AG10803 (cell line): ENCODE results near the gene KLF13.

Experiments
- DNase-seq: peaks from one replicate; pipeline ENCODE4 v3.0.0; 2010; ENCODE audit warnings: low read depth
- H3K4me3 ChIP-seq: 2 replicates; pipeline ENCODE4 v1.5.1; 2011; ENCODE audit warnings: mild to moderate bottlenecking, low read length, control low read depth
- TF ChIP-seq, protein P1 (sequence below): conservative IDR thresholded peaks from 2 replicates; pipeline ENCODE4 v1.5.1; 2011; ENCODE audit warnings: mild to moderate bottlenecking, low read length, control low read depth, inconsistent platforms

KLF13 gene

DNA sequence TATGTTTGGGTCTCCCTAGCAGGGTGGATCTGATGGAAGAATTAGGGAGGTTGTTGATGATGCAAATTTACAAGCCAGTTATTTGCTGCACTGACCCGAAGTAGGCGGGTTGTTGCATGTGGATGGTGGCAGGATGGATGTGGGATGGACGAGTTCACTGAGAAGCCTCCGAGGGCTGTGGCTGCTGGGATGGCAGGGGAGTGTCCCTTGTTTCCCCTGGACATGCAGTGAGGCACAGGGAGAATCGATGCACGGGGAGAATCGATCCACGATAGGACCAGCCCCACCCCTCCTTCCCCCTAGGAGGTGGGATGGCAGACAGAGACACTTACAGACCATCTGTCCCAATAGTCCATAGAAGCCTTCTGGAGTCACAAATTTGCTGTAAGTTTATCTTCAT is 31.0 kb upstream of the KLF13 start:
- no peak for DNase-seq
- H3K4me3 ChIP-seq, result no peak overlapping the region
- TF ChIP-seq, protein P1, sequence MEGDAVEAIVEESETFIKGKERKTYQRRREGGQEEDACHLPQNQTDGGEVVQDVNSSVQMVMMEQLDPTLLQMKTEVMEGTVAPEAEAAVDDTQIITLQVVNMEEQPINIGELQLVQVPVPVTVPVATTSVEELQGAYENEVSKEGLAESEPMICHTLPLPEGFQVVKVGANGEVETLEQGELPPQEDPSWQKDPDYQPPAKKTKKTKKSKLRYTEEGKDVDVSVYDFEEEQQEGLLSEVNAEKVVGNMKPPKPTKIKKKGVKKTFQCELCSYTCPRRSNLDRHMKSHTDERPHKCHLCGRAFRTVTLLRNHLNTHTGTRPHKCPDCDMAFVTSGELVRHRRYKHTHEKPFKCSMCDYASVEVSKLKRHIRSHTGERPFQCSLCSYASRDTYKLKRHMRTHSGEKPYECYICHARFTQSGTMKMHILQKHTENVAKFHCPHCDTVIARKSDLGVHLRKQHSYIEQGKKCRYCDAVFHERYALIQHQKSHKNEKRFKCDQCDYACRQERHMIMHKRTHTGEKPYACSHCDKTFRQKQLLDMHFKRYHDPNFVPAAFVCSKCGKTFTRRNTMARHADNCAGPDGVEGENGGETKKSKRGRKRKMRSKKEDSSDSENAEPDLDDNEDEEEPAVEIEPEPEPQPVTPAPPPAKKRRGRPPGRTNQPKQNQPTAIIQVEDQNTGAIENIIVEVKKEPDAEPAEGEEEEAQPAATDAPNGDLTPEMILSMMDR, result no peak

DNA sequence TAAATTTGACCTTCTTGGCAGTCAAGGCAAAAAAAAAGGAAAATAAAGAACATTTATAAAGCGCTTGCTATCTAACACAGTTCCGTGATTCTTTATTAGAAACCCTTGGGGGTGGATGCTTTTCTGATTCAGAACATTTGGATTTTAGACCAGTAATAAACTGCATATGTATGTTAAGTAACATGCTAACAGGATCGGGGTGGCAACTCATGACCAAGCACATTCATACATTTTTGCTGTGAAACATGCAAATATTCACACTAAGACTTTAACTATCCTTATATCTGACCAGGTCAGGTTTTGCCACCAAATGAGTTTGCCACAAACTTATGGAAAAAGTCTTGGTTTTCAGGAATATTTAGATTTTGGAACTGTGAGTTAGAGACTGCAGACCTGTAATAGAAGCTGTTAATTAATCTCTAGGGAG is 30.4 kb upstream of the KLF13 start:
- no peak for DNase-seq
- TF ChIP-seq, protein P1, result no peak
- H3K4me3 ChIP-seq, result no peak overlapping the region

DNA sequence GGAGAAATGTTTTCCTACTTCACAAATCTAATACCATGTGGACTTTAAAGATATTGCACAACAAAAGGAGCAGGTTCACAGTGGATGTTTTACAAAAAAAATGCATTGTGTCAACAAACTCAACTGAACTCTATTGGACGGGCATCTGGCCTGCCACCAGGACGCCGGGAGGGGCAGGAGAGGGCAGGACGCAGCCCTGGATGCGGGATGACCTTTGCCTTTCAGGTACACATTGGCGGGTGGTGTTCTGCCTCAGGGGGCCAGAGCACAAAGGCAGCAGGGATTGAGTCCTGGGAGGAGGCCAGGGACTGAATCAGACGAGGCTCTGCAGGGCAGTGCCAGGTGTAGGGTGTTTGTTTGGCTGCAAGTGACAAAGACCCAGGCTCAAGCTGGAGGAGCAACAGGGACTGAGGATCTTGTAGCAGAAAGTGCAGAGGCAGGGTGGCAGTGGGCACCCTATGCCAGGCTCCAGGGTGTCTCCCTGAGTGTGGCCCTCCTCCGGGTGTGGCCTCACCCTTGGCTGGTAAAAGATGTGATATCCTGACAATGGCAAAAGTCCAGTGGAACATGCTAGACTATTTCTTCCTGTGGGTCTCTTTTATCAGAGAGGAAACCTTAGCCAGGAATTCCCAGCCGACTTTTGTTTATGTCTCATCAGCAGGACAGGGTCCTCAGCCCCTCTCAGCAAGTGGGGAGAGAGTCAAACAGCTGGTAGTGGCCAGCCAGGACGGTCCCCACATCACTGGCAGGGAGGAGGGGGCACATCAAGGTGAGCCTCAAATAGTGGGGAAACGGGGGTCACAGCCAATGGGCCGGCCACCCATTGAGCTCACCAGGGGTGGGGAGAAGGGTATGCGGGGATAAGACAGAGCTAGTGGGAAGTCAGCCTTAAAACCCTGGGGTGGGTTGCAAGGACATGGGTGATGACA is 29.7 kb upstream of the KLF13 start:
- DNase-seq, result no peak
- TF ChIP-seq, protein P1, result no peak
- H3K4me3 ChIP-seq, result no peak overlapping the region

DNA sequence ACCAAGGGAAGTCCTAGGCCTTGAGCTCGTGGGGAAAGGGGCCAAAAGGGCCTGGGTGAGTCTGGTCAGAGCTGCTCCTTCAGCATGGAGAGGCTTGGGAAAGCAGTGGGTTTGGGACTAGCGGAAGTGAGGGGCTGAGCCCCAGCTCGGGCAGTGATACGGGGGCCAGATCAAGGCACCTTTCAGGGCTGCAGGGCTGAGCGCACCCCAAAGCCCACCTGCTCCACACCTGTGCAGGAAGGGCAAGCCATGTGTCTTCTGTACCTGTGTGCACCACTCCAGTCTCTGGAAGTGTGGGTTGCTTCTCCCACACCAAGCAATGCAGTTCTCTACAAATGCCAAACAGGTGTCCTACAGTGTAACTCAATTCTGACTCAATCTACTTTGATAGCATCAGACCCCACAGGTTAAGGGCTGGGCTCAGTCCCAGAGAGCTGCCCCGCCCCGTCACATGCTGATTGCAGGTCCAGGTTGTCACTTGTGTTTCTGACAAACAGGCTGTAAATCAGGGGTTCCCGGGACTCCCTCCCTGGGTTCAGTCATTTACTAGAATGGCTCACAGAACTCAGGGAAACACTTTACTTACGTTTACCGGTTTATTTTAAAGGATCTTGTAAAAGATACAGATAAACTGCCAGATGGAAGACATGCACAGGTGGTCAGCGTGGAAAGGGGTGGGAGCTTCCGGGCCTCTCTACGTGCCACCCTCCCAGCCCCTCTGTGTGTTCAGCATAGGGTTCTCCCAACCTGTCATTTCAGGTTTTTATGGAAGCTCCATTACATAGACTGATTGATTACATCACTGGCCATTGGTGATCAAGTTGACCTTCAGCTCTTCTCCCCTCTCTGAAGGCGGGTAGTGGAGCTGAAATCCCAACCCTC is 28.8 kb upstream of the KLF13 start:
- H3K4me3 ChIP-seq, result no peak overlapping the region
- DNase-seq, result no peak
- TF ChIP-seq, protein P1, result no peak

DNA sequence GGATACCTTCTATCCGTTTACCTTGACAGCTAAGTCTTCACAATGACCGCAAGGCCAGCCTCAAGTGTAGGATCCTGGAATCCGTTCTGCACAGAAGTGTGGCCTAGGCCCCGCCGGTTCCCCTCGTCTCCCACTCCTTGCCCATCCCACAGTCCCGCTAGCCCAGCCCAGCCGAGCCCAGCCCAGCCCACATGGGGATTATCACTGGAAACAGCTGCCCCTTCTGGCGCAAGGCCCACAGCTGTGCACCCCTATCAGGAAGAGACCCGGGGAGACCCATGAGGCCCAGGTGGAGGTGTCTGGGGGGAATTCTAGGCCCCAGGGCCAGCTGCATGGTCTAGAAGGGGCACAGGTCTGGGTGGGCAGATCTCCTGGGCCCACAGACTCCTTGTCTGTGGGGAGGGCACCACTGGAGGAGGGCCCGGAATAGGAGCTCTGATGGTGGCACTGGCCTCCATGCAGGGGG is 27.9 kb upstream of the KLF13 start:
- no peak for DNase-seq
- no peak overlapping the region for H3K4me3 ChIP-seq
- TF ChIP-seq, protein P1, result no peak

DNA sequence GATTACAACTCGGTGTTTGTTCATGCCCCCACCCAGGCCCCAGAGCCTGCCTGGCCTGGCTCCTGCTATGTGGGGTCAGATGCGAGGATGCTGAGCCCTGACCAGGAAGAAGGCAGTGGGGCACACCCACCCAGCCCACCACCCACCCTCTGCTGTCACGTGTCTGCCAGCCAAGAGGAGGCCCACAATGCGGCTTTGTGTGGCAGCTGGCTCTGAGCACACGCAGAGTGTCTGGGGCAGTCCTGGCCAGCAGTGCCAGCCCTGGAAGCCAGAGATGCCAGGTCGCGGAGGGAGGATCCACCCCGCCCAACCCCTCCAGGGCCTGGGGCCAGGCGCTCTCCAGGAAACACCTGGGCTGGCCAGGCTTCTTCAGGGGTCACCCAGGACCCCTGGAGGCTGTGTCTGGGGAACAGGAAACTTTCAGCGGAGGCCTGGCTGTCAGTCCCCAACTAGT is 26.4 kb upstream of the KLF13 start:
- no peak for DNase-seq
- H3K4me3 ChIP-seq, result no peak overlapping the region
- TF ChIP-seq, protein P1, result no peak
